ENCODE measurements around the gene ANKHD1.

Gene ANKHD1

GRCh38 chr5:140550147-140551079, 148.8 kb downstream of the ANKHD1 start:
- ChIA-PET POLR2A (interaction anchor here (1.1 kb wide), 1 partner anchor 97 kb away, joined by 9 read pairs; the partner anchor contains the start of genes IK and NDUFA2), CTCF (interaction anchor here (0.6 kb wide), 1 partner anchor 13 kb away, joined by 3 read pairs; no protein-coding TSS in a partner anchor)
- H3K27ac ChIP-seq (ENCODE audit: extremely low read depth, low read depth, low read length) = 0 out of 2 replicates have a peak overlapping the region, but pooled peaks have one; percentile 4
- H3K4me3 ChIP-seq (ENCODE audit: low read depth, low read length) = no peak overlapping the region
- H3K36me3 ChIP-seq (ENCODE audit: control insufficient read depth in 2 of 2, insufficient read depth in 1 of 2, low read length in 2 of 2) = peaks cover 0 to 74% of the 10 kb centered on the region in 2 experiments
- 0 out of 2 replicates have a peak, but pooled peaks cover 1% of the 10 kb centered on the region for H3K4me1 ChIP-seq (ENCODE audit: control insufficient read depth, insufficient read depth, low read length)
- TF ChIP-seq ZNF37A (tag by site-specific recombination; IDR thresholded peaks at IDR 0.05) (no peak), ZNF513 (tag by site-specific recombination; IDR thresholded peaks at IDR 0.05) (no peak), ZNF121 (tag by site-specific recombination; IDR thresholded peaks at IDR 0.05) (no peak), BCL11B (tag by site-specific recombination; IDR thresholded peaks at IDR 0.05; ENCODE audit: low read depth) (no peak), ZBTB11 (tag by site-specific recombination; conservative IDR thresholded peaks at IDR 0.05; ENCODE audit: low read depth) (no peak), ZNF16 (tag by site-specific recombination; IDR thresholded peaks at IDR 0.05; ENCODE audit: low read depth) (no peak), ZNF48 (tag by site-specific recombination; IDR thresholded peaks at IDR 0.05) (no peak), ZNF664 (tag by site-specific recombination; IDR thresholded peaks at IDR 0.05) (no peak)
- no peaks in the 10 kb centered on the region for H3K9me3 ChIP-seq (ENCODE audit: control insufficient read depth, insufficient read depth, low read depth, low read length)

- peaks cover 0 to 76% of the 10 kb centered on the region in 2 experiments for H3K36me3 ChIP-seq (ENCODE audit: control insufficient read depth in 2 of 2, insufficient read depth in 1 of 2, low read length in 2 of 2)
- 0 out of 2 replicates have a peak, but pooled peaks cover 4% of the 10 kb centered on the region for H3K4me1 ChIP-seq (ENCODE audit: control insufficient read depth, insufficient read depth, low read length)
- TF ChIP-seq ZNF529 (tag by site-specific recombination; IDR thresholded peaks at IDR 0.05; ENCODE audit: insufficient replicate concordance) (no peak), ZNF214 (tag by site-specific recombination; IDR thresholded peaks at IDR 0.05; ENCODE audit: borderline replicate concordance) (no peak), TSHZ1 (tag by site-specific recombination; IDR thresholded peaks at IDR 0.05; ENCODE audit: borderline replicate concordance) (no peak), SETDB1 (IDR thresholded peaks at IDR 0.05; ENCODE audit: insufficient read length, low read length) (no peak), ZEB2 (tag by site-specific recombination; IDR thresholded peaks at IDR 0.05) (no peak), ZNF639 (tag by site-specific recombination; IDR thresholded peaks at IDR 0.05) (no peak), ZNF670 (tag by site-specific recombination; IDR thresholded peaks at IDR 0.05; ENCODE audit: low read depth) (no peak), PRDM6 (tag by site-specific recombination; IDR thresholded peaks at IDR 0.05) (no peak), MYNN (tag by site-specific recombination; IDR thresholded peaks at IDR 0.05; ENCODE audit: borderline replicate concordance) (no peak)
Observed at GRCh38 chr5:140551872-140552271, 150.2 kb downstream of the ANKHD1 start.

More at GRCh38 chr5:140551872-140552271, 150.2 kb downstream of the ANKHD1 start:
- H3K9me3 ChIP-seq (ENCODE audit: control insufficient read depth, insufficient read depth, low read depth, low read length) = no peaks in the 10 kb centered on the region
- H3K27ac ChIP-seq (ENCODE audit: extremely low read depth, low read depth, low read length) = no peak overlapping the region
- no peak overlapping the region for H3K4me3 ChIP-seq (ENCODE audit: low read depth, low read length)
- POLR2A ChIA-PET = interaction anchor here (1.1 kb wide), 1 partner anchor 96 kb away, joined by 9 read pairs; the partner anchor contains the start of genes IK and NDUFA2
- CTCF ChIA-PET = interaction anchor here (0.6 kb wide), 2 partner anchors 52 to 314 kb away, joined by 3 read pairs; no protein-coding TSS in a partner anchor

Measured in HEK293 (cell line).